MM.1S (cell line): ENCODE data around the gene ITGB8.

ENCODE experiments used
- DNase-seq: peaks from one replicate; pipeline ENCODE4 v3.0.0-alpha.2; 2015
- H2AFZ ChIP-seq: fragments of 300-600 bp; sonication (generic); 2 replicates; pipeline ENCODE4 v1.6.0; 2016; ENCODE audit warnings: antibody characterized with exemption, low read length
- H3F3A ChIP-seq: fragments of 300-600 bp; sonication (generic); 2 replicates; pipeline ENCODE4 v1.6.1; 2016; ENCODE audit warnings: mild to moderate bottlenecking, antibody characterized with exemption, low read length, moderate library complexity, mixed read lengths; ENCODE audit not compliant: insufficient read depth
- H3K27ac ChIP-seq: fragments of 300-600 bp; sonication (generic); 2 replicates; pipeline ENCODE4 v1.5.1; 2016; ENCODE audit warnings: mild to moderate bottlenecking, low read length
- H3K27me3 ChIP-seq: fragments of 300-600 bp; sonication (generic); replicated peaks from 2 replicates; pipeline ENCODE4 v1.6.0; 2016; ENCODE audit warnings: low read length; ENCODE audit not compliant: insufficient read depth
- H3K36me3 ChIP-seq: fragments of 300-600 bp; sonication (generic); replicated peaks from 2 replicates; pipeline ENCODE4 v1.6.1; 2016; ENCODE audit warnings: mild to moderate bottlenecking, low read length, mixed read lengths; ENCODE audit not compliant: insufficient read depth
- H3K4me1 ChIP-seq: fragments of 300-600 bp; sonication (generic); 2 replicates; pipeline ENCODE4 v1.6.1; 2016; ENCODE audit warnings: low read length, mixed read lengths
- H3K4me2 ChIP-seq: fragments of 300-600 bp; sonication (generic); 2 replicates; pipeline ENCODE4 v1.6.0; 2016; ENCODE audit warnings: low read depth, low read length
- H3K4me3 ChIP-seq: fragments of 300-600 bp; sonication (generic); 2 replicates; pipeline ENCODE4 v1.5.1; 2016; ENCODE audit warnings: low read length, mixed read lengths
- H3K79me2 ChIP-seq: fragments of 300-600 bp; sonication (generic); 2 replicates; pipeline ENCODE4 v1.6.1; 2016; ENCODE audit warnings: mixed run types, low read length, mixed read lengths
- H3K9ac ChIP-seq: fragments of 300-600 bp; sonication (generic); 2 replicates; pipeline ENCODE4 v1.6.1; 2016; ENCODE audit warnings: low read length, mixed read lengths
- H3K9me2 ChIP-seq: fragments of 300-600 bp; sonication (generic); replicated peaks from 2 replicates; pipeline ENCODE4 v1.6.1; 2016; ENCODE audit warnings: mild to moderate bottlenecking, low read length, mixed read lengths; ENCODE audit not compliant: insufficient read depth
- H3K9me3 ChIP-seq: fragments of 300-600 bp; sonication (generic); replicated peaks from 2 replicates; pipeline ENCODE4 v1.6.1; 2016; ENCODE audit warnings: mild to moderate bottlenecking, low read length, mixed read lengths; ENCODE audit not compliant: insufficient read depth
- H4K20me1 ChIP-seq: fragments of 300-600 bp; sonication (generic); 2 replicates; pipeline ENCODE4 v1.6.1; 2016; ENCODE audit warnings: mild to moderate bottlenecking, low read length, moderate library complexity, mixed read lengths; ENCODE audit not compliant: insufficient read depth
- EZH2 ChIP-seq: fragments of 300-600 bp; sonication (generic); optimal IDR thresholded peaks from 2 replicates; pipeline ENCODE3; 2017; ENCODE audit warnings: low read depth, mild to moderate bottlenecking, antibody characterized with exemption, low read length, mixed read lengths
- EZH2phosphoT487 ChIP-seq: fragments of 300-600 bp; sonication (generic); IDR thresholded peaks from 2 replicates; pipeline ENCODE4 v1.6.1; 2018; ENCODE audit warnings: antibody characterized with exemption, low read length
- TF ChIP-seq, protein P1 (sequence below): fragments of 300-600 bp; sonication (generic); IDR thresholded peaks from 2 replicates; pipeline ENCODE4 v1.5.1; 2016; ENCODE audit warnings: antibody characterized with exemption, low read length, mixed read lengths

The ITGB8 gene

DNA sequence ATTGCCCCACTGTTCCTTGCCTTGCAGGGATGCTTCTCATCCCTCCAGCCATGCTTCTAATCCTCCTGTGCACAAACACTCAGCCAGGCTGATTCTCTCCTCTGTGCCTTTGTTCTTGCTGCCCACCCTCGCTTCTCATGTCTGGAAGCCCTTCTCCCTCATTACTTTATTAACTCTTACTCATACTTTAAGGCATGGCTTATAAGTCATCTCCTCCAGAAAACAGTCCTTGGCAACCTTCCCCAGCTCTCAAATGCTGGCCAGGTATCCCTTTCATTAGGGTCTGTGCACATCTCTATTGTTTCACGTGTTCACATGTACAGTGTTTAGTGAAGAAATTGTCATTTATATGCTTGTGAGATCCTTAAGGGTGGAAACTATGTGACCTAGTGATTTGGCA is 62.9 kb downstream of the ITGB8 start:
- no peaks in the 10 kb centered on the region for H3K9me3 ChIP-seq
- H3K27ac ChIP-seq, result no peak overlapping the region
- TF ChIP-seq, protein P1, sequence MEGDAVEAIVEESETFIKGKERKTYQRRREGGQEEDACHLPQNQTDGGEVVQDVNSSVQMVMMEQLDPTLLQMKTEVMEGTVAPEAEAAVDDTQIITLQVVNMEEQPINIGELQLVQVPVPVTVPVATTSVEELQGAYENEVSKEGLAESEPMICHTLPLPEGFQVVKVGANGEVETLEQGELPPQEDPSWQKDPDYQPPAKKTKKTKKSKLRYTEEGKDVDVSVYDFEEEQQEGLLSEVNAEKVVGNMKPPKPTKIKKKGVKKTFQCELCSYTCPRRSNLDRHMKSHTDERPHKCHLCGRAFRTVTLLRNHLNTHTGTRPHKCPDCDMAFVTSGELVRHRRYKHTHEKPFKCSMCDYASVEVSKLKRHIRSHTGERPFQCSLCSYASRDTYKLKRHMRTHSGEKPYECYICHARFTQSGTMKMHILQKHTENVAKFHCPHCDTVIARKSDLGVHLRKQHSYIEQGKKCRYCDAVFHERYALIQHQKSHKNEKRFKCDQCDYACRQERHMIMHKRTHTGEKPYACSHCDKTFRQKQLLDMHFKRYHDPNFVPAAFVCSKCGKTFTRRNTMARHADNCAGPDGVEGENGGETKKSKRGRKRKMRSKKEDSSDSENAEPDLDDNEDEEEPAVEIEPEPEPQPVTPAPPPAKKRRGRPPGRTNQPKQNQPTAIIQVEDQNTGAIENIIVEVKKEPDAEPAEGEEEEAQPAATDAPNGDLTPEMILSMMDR, result no peak
- TF ChIP-seq EZH2phosphoT487 (no peak), EZH2 (no peak)
- no peaks in the 10 kb centered on the region for H3K36me3 ChIP-seq
- H3K4me2 ChIP-seq, result no peak overlapping the region
- H3K79me2 ChIP-seq, result no peaks in the 10 kb centered on the region
- H4K20me1 ChIP-seq, result no peaks in the 10 kb centered on the region
- H3K4me3 ChIP-seq, result no peak overlapping the region
- H3K9ac ChIP-seq, result no peak overlapping the region
- H3K27me3 ChIP-seq, result no peaks in the 10 kb centered on the region
- H3K9me2 ChIP-seq, result no peaks in the 10 kb centered on the region
- H3K4me1 ChIP-seq, result peaks cover 55% of the 10 kb centered on the region
- H3F3A ChIP-seq, result peaks cover 17% of the 10 kb centered on the region
- no peak for DNase-seq
- no peak overlapping the region for H2AFZ ChIP-seq

DNA sequence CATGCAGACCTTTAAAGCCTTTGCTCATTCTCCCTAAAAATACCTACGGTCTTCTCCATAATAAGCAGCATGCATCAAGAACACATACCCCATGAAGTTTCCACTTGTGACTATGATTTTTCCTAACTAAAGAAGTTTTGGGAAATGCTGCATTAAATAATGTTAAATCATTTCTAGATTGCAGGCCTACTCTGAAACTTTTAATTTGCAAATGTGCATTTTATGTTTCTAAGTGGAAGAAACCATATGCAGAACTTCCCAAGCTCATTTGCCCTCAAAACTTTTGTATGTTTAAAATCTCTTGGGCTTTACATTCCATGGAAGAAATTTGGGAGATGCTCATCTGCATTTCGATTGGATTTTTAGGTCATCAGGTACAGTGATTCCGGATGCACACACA is 63.6 kb downstream of the ITGB8 start:
- H3K9me3 ChIP-seq, result no peaks in the 10 kb centered on the region
- no peaks in the 10 kb centered on the region for H3K27me3 ChIP-seq
- H3K79me2 ChIP-seq, result no peaks in the 10 kb centered on the region
- TF ChIP-seq EZH2 (no peak), EZH2phosphoT487 (no peak)
- TF ChIP-seq, protein P1, result no peak
- no peak for DNase-seq
- no peak overlapping the region for H3K4me3 ChIP-seq
- no peak overlapping the region for H2AFZ ChIP-seq
- peaks cover 17% of the 10 kb centered on the region for H3F3A ChIP-seq
- H3K4me1 ChIP-seq, result peaks cover 55% of the 10 kb centered on the region
- H3K9me2 ChIP-seq, result no peaks in the 10 kb centered on the region
- no peak overlapping the region for H3K9ac ChIP-seq
- H3K36me3 ChIP-seq, result no peaks in the 10 kb centered on the region
- no peaks in the 10 kb centered on the region for H4K20me1 ChIP-seq
- peak overlapping the region; percentile 94 for H3K27ac ChIP-seq
- H3K4me2 ChIP-seq, result no peak overlapping the region

DNA sequence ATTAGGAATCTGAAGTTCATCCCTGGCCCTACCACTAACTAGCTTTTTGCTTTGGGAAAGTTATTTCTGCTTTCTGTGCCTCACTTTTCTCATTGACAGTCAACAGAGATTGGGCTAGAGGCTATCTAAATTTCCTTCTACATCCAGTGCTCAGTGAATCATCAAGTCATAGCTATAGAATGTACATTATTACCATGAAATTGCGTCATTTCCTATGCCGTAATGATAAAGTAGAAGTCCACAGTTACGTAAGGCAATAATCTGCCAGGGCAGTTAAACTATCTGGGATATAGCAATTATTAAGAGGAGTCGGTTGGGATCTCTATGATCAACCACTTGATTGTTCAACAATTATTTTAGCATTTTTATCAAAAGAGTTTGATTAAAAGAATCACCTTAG is 64.4 kb downstream of the ITGB8 start:
- no peaks in the 10 kb centered on the region for H3K36me3 ChIP-seq
- DNase-seq, result no peak
- peak overlapping the region; percentile 53 for H3K4me2 ChIP-seq
- H3F3A ChIP-seq, result peaks cover 17% of the 10 kb centered on the region
- no peak overlapping the region for H2AFZ ChIP-seq
- H3K4me1 ChIP-seq, result peaks cover 46% of the 10 kb centered on the region
- TF ChIP-seq, protein P1, result no peak
- no peak for TF ChIP-seq EZH2phosphoT487
- H3K79me2 ChIP-seq, result no peaks in the 10 kb centered on the region
- peak overlapping the region; percentile 94 for H3K27ac ChIP-seq
- H3K9me2 ChIP-seq, result no peaks in the 10 kb centered on the region
- 0 out of 2 replicates have a peak overlapping the region, but pooled peaks have one; percentile 11 for H3K4me3 ChIP-seq
- H3K9me3 ChIP-seq, result no peaks in the 10 kb centered on the region
- H3K27me3 ChIP-seq, result no peaks in the 10 kb centered on the region
- no peaks in the 10 kb centered on the region for H4K20me1 ChIP-seq
- H3K9ac ChIP-seq, result peak overlapping the region; percentile 50
